ENCODE measurements around the gene IFT43.

DNA sequence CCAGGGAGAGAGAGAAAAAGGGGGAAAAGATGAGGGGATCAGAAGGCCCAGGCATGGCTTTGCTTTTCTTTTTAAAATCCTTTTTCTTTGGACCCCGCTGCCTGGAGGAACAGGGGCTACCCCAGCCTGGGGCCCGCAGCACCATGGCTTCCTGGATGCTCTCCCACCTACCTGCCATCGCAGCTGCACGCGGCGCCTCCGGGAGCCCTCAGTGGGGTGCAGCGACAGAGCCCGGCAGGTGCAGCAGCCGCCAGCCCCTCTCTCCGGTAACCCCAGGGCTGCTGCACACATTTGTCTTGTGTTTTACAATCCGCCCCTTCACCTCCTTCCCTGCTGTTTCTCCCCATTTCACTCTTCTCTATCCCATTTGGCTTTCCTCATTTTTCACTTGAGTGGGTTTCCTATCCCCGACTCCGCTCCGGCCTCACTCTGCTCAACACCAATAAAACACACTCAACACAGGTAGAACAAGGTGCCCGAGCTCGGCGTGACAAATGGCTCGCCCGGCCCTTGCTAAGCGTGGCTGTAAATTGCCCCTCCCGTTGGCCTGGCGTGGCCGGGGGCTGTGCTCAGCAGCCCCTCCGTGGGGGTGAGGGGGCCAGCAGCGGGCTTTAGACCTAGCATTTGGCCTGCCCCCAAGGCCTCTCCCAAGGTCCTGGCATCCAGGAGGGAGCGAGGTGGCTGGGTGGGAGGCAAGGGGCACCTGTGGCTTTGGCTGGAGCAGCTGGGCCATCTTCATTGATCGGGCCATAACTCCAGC lies 113.5 kb downstream of the IFT43 start:
- TF ChIP-seq, protein P1, sequence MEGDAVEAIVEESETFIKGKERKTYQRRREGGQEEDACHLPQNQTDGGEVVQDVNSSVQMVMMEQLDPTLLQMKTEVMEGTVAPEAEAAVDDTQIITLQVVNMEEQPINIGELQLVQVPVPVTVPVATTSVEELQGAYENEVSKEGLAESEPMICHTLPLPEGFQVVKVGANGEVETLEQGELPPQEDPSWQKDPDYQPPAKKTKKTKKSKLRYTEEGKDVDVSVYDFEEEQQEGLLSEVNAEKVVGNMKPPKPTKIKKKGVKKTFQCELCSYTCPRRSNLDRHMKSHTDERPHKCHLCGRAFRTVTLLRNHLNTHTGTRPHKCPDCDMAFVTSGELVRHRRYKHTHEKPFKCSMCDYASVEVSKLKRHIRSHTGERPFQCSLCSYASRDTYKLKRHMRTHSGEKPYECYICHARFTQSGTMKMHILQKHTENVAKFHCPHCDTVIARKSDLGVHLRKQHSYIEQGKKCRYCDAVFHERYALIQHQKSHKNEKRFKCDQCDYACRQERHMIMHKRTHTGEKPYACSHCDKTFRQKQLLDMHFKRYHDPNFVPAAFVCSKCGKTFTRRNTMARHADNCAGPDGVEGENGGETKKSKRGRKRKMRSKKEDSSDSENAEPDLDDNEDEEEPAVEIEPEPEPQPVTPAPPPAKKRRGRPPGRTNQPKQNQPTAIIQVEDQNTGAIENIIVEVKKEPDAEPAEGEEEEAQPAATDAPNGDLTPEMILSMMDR (conservative IDR thresholded peaks at IDR 0.05 in 1 of 2, IDR thresholded peaks at IDR 0.05 in 1 of 2; ENCODE audit: low read depth in 1 of 2, low read length in 2 of 2) = no peak
- TF ChIP-seq EZH2 (IDR thresholded peaks at IDR 0.05; ENCODE audit: low read length, missing control alignments) = no peak

Data from fibroblast of lung (primary cell).